B cell (primary cell): ENCODE results near the gene QPCT. TPM values are rescaled to one million over a fixed set of nuclear protein-coding genes. Genes with fewer than 3 reads are reported as not detected.
A peak's percentile ranks its signal among the peaks of the same experiment; 100 is the strongest.
"Not testable (repeated sequence)": the region's sequence is repeated elsewhere in the genome, so short reads cannot be mapped to it uniquely, and the experiment has no call there.

Experiments
- ATAC-seq: fragments of 200-7000 bp; cut with Tn5 transposase; one replicate; pipeline ENCODE4 v1.10.0; 2021; ENCODE audit warnings: low read depth, mild to moderate bottlenecking, moderate number of reproducible peaks, moderate library complexity
- CTCF ChIA-PET: fragments of 350-600 bp; sonication (Branson Sonifier 250); formaldehyde crosslinking; loops from one replicate; lab custom pipeline; 2021; ENCODE audit warnings: antibody characterized with exemption, inconsistent platforms; lab: Charles Lee
- POLR2A ChIA-PET: fragments of 350-600 bp; sonication (Branson Sonifier 250); formaldehyde crosslinking; loops from one replicate; lab custom pipeline; 2021; ENCODE audit warnings: antibody characterized with exemption; lab: Charles Lee
- DNase-seq: peaks from one replicate; pipeline ENCODE4 v3.0.0; 2013
- H2AFZ ChIP-seq: 2 replicates; pipeline ENCODE4 v1.6.1; 2012; ENCODE audit warnings: mild to moderate bottlenecking, low read depth, low read length; ENCODE audit not compliant: insufficient read depth, poor library complexity, severe bottlenecking
- H3K27ac ChIP-seq, 2 donors: 1 replicate in 1 of 2; 2 replicates in 1 of 2; pipeline ENCODE4 v1.5.1; 2012 to 2013; ENCODE audit warnings: low read length in 2 of 2, mild to moderate bottlenecking in 2 of 2, moderate library complexity in 1 of 2
- H3K27me3 ChIP-seq, 4 experiments: fragments of 200-600 bp in 1 of 4; sonication (generic) in 1 of 4; replicated peaks in 1 of 4; 1 replicate in 2 of 4; 2 replicates in 2 of 4; pipeline versions ENCODE4 v1.6.1 to v1.7.0; 2013 to 2016; ENCODE audit warnings: low read length in 3 of 4, mild to moderate bottlenecking in 2 of 4, mixed read lengths in 1 of 4, moderate library complexity in 1 of 4; ENCODE audit not compliant: insufficient read depth in 4 of 4, control insufficient read depth in 3 of 4; ENCODE audit errors: control extremely low read depth in 1 of 4
- H3K36me3 ChIP-seq, 2 experiments: replicated peaks in 1 of 2; 1 replicate in 1 of 2; 2 replicates in 1 of 2; pipeline versions ENCODE4 v1.6.1 to v1.7.1; 2013; ENCODE audit warnings: low read length in 1 of 2; ENCODE audit not compliant: insufficient read depth in 2 of 2, control insufficient read depth in 1 of 2; ENCODE audit errors: control extremely low read depth in 1 of 2, extremely low read depth in 1 of 2
- H3K4me1 ChIP-seq, 2 donors: fragments of 200-600 bp in 1 of 2; sonication (generic) in 1 of 2; 1 replicate in 1 of 2; 2 replicates in 1 of 2; pipeline versions ENCODE4 v1.5.1 to v1.6.1; 2013 to 2017; ENCODE audit warnings: low read length in 2 of 2; ENCODE audit not compliant: control insufficient read depth in 2 of 2, insufficient read depth in 2 of 2
- H3K4me2 ChIP-seq: replicated peaks from 2 replicates; pipeline ENCODE3; 2012; ENCODE audit warnings: mild to moderate bottlenecking, low read depth, low read length; ENCODE audit not compliant: poor library complexity, severe bottlenecking
- H3K4me3 ChIP-seq, 5 experiments: fragments of 200-600 bp in 1 of 5; sonication (generic) in 1 of 5; 1 replicate in 3 of 5; 2 replicates in 2 of 5; pipeline versions ENCODE4 v1.5.1 to v1.7.0; 2011 to 2016; ENCODE audit warnings: low read length in 4 of 5, mild to moderate bottlenecking in 4 of 5, low read depth in 2 of 5, control low read depth in 1 of 5, moderate library complexity in 1 of 5; ENCODE audit not compliant: insufficient read depth in 1 of 5; ENCODE audit errors: control extremely low read depth in 1 of 5, extremely low read depth in 1 of 5
- H3K79me2 ChIP-seq: fragments of 200-600 bp; sonication (generic); one replicate; pipeline ENCODE4 v1.6.0; 2016; ENCODE audit warnings: low read length; ENCODE audit not compliant: control insufficient read depth, insufficient read depth
- H3K9ac ChIP-seq: fragments of 200-600 bp; sonication (generic); 2 replicates; pipeline ENCODE4 v1.6.1; 2017; ENCODE audit warnings: mild to moderate bottlenecking, low read length, moderate library complexity
- H3K9me3 ChIP-seq, 3 donors: one replicate each; pipeline versions ENCODE4 v1.6.1 to v1.7.1; 2013; ENCODE audit warnings: low read length in 2 of 3; ENCODE audit not compliant: control insufficient read depth in 2 of 3, insufficient read depth in 1 of 3; ENCODE audit errors: control extremely low read depth in 1 of 3
- H4K20me1 ChIP-seq: 2 replicates; pipeline ENCODE4 v1.6.0; 2012; ENCODE audit warnings: mild to moderate bottlenecking, low read length; ENCODE audit not compliant: insufficient read depth, control insufficient read depth, poor library complexity, severe bottlenecking
- H3K27ac Mint-ChIP-seq: one replicate; pipeline ENCODE4 v1.8.0; 2021; ENCODE audit warnings: mixed read lengths
- H3K27me3 Mint-ChIP-seq: one replicate; pipeline ENCODE4 v1.8.0; 2021; ENCODE audit warnings: mixed read lengths
- H3K4me1 Mint-ChIP-seq: one replicate; pipeline ENCODE4 v1.8.0; 2021; ENCODE audit warnings: mixed read lengths
- H3K4me3 Mint-ChIP-seq: one replicate; pipeline ENCODE4 v1.8.0; 2021; ENCODE audit warnings: mixed read lengths
- H3K9me3 Mint-ChIP-seq: one replicate; pipeline ENCODE4 v1.8.0; 2022; ENCODE audit warnings: mixed read lengths; ENCODE audit not compliant: insufficient read depth
- EZH2 ChIP-seq: IDR thresholded peaks from 2 replicates; pipeline ENCODE4 v1.6.1; 2012; ENCODE audit warnings: borderline replicate concordance, low read depth, mild to moderate bottlenecking, moderate library complexity, low read length; ENCODE audit not compliant: insufficient read depth, poor library complexity, severe bottlenecking
- WGBS: methylation state at CpG from one replicate; pipeline ENCODE4 v1.1.5; 2013; ENCODE audit warnings: missing lambda C conversion rate; ENCODE audit not compliant: insufficient coverage; 5-methylcytosine and 5-hydroxymethylcytosine counted together
- intact Hi-C: fragments of 100-400 bp; cut with micrococcal nuclease; formaldehyde crosslinking; loops from one replicate; pipeline ENCODE4 v1.10.0; 2022
- polyA minus RNA-seq: library from RNA; depleted of rRNA, polyadenylated mRNA; stranded (reverse); fragments of >200 nt; gene quantifications from 2 replicates; pipeline ENCODE4 v1.2.3, GENCODE V29; 2012
- polyA plus RNA-seq: library from polyadenylated mRNA; depleted of rRNA; stranded (reverse); fragments of >200 nt; gene quantifications from 2 replicates; pipeline ENCODE4 v1.2.3, GENCODE V29; 2012
- total RNA-seq, 2 donors: library from RNA; stranded (reverse); fragments of 120-200 nt in 1 of 2; gene quantifications; 1 replicate in 1 of 2; 2 replicates in 1 of 2; pipeline versions ENCODE4 v1.2.3 to v1.2.4, GENCODE V29; 2013 to 2022
- TF ChIP-seq, protein P1 (sequence below): fragments of 200-600 bp; IDR thresholded peaks from one replicate; pipeline ENCODE4 v1.8.0; 2022; ENCODE audit warnings: antibody characterized with exemption, mild to moderate bottlenecking

The QPCT gene
- total RNA-seq (2.1 and 2.6 TPM in 2 replicates), polyA plus RNA-seq (0.48 and 0.87 TPM in 2 replicates), polyA minus RNA-seq (1.0 and 1.4 TPM in 2 replicates)
- 1.3 TPM for total RNA-seq (2013)

DNA sequence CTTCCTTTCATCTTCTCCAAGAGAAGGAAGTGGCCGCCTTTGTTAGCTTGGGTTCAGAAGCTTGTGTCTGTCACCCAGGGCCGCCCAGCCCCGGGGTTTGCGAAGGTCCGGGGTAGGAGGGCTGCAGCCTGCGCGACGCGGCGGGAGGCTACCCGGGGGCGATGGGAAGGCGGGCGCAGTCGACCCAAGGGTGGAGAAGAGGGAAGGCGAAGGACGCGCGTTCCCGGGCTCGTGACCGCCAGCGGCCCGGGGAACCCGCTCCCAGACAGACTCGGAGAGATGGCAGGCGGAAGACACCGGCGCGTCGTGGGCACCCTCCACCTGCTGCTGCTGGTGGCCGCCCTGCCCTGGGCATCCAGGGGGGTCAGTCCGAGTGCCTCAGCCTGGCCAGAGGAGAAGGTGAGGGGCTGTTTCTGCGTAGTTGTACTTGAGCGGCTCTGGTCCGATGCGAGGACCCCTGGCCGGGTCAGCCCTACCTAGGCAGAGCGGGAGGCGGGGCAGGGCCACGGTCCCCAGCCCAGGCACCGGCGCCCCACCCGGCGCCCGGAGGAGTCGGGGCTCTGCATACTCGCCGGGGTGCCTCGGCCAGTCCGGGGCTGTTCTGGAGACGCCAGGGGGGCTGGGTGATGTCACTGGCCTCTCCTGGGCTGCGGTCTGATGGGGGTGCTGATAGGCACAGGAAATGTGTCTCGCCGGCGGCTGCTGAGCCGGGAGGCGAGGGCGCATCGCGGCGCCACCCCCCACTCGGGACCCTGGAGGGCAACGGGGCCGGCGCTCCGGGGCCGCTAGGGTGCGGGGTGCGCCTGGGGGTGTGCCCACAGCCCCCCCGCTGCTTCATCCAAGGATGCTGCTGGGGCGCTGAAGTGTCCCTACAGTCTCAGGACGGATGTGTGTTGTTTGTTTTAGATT lies at the start of gene QPCT:
TSS of gene QPCT (plus strand) at position 178 of the 909 bp plus-strand sequence. CDS start at position 280, 102 bp downstream.
- peaks cover 30% of the 10 kb centered on the region for H3K4me1 Mint-ChIP-seq
- H3K27ac ChIP-seq, result peak within 1 kb of the TSS in 1 of 2 donors; percentile 58
- TF ChIP-seq EZH2, result no peak
- TF ChIP-seq, protein P1, sequence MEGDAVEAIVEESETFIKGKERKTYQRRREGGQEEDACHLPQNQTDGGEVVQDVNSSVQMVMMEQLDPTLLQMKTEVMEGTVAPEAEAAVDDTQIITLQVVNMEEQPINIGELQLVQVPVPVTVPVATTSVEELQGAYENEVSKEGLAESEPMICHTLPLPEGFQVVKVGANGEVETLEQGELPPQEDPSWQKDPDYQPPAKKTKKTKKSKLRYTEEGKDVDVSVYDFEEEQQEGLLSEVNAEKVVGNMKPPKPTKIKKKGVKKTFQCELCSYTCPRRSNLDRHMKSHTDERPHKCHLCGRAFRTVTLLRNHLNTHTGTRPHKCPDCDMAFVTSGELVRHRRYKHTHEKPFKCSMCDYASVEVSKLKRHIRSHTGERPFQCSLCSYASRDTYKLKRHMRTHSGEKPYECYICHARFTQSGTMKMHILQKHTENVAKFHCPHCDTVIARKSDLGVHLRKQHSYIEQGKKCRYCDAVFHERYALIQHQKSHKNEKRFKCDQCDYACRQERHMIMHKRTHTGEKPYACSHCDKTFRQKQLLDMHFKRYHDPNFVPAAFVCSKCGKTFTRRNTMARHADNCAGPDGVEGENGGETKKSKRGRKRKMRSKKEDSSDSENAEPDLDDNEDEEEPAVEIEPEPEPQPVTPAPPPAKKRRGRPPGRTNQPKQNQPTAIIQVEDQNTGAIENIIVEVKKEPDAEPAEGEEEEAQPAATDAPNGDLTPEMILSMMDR, result peak; percentile 27
- peak within 1 kb of the TSS; percentile 80 for H3K27ac Mint-ChIP-seq
- H3K9me3 ChIP-seq, result no peaks in the 10 kb centered on the region
- WGBS, result 4% methylated on average over 71 of the region's 73 CpGs
- no peaks in the 10 kb centered on the region for H4K20me1 ChIP-seq
- ChIA-PET POLR2A (interaction anchor here (0.6 to 1.0 kb wide), 3 partner anchors 8 to 52 kb away, joined by 3 to 4 read pairs (median 3); partner anchors contain the start of gene PRKD3), CTCF (interaction anchor here (0.9 to 1.1 kb wide), 2 partner anchors 41 to 488 kb away, joined by 3 to 4 read pairs; no protein-coding TSS in a partner anchor)
- H3K9me3 Mint-ChIP-seq, result no peaks in the 10 kb centered on the region
- H3K4me3 Mint-ChIP-seq, result peak within 1 kb of the TSS; percentile 91
- H3K27me3 Mint-ChIP-seq, result peaks cover 5% of the 10 kb centered on the region
- H3K4me2 ChIP-seq, result peak within 1 kb of the TSS; percentile 97
- peak within 1 kb of the TSS; percentile 80 for H2AFZ ChIP-seq
- no peaks in the 10 kb centered on the region for H3K79me2 ChIP-seq
- H3K36me3 ChIP-seq, result no peaks in the 10 kb centered on the region
- peak within 1 kb of the TSS; percentile 50 to 79 (median 66) for H3K4me3 ChIP-seq
- peaks cover 23 to 25% of the 10 kb centered on the region in 2 donors for H3K4me1 ChIP-seq
- H3K27me3 ChIP-seq, result peaks cover 0 to 4% (median 2%) of the 10 kb centered on the region in 4 experiments
- peak within 1 kb of the TSS; percentile 77 for H3K9ac ChIP-seq
- intact Hi-C loops, result loop anchor here (2.0 to 5.0 kb wide), 2 partner anchors 18 to 33 kb away; no protein-coding TSS in a partner anchor
- ATAC-seq, result peak; percentile 78
- peak; percentile 79 for DNase-seq

DNA sequence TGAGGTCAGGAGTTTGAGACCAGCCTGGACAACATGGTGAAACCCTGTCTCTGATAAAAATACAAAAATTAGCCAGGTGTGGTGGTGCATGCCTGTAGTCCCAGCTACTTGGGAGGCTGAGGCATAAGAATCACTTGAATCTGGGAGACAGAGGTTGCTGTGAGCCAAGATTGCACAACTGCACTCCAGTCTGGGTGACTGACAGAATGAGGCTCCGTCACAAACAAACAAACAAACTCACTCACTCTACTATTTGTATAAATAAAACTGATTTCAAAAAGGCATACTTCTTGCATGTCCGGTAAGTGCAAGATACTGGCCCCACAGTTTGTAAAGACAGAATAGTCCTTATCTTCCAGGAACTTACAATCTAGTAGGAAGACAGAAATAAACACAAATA lies 49.6 kb upstream of the QPCT start:
- ATAC-seq, H3K9me3 ChIP-seq, DNase-seq, H3K9ac ChIP-seq, intact Hi-C loops, H3K9me3 Mint-ChIP-seq, H3K27ac ChIP-seq, H3K27me3 Mint-ChIP-seq, H3K4me2 ChIP-seq, H4K20me1 ChIP-seq, CTCF ChIA-PET, H3K27me3 ChIP-seq, H3K4me3 ChIP-seq, H2AFZ ChIP-seq, H3K4me1 ChIP-seq, H3K4me3 Mint-ChIP-seq, H3K27ac Mint-ChIP-seq, POLR2A ChIA-PET: not testable (repeated sequence)
- Histone ChIP-seq H3K36me3 (peaks cover 0 to 14% of the 10 kb centered on the region in 2 experiments), H3K79me2 (peaks cover 61% of the 10 kb centered on the region)
- H3K4me1 Mint-ChIP-seq, result peaks cover 43% of the 10 kb centered on the region
- no CpG with 5 or more reads among the region's 2 CpGs for WGBS
